Measurements from ENCODE around the gene TEKT5.

The TEKT5 gene

DNA sequence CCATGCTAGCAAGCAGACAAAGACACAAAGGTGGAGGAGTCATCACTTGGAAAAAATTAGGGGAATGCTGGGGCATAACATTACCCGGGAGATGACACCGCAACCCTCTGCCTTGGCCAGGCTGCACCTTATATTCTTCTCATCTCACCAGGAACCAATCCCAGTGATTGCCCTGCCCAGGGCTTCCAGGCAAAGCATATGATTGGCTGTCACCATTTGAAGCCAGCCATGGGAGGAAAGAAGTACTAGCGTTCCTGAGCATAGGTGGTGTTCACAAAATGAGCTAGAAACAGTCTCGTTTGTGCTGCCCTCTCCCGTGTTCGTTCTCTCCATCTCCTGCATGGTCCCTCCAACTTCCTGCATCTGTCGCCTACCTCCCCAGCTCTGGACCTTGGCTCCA lies 29.6 kb downstream of the TEKT5 start:
- ChIA-PET CTCF (interaction anchor here (0.8 kb wide), 1 partner anchor 253 kb away, joined by 3 read pairs; no protein-coding TSS in a partner anchor), POLR2A (no interaction called here)
- H3K4me3 ChIP-seq (ENCODE audit: low read depth, low read length) = no peak overlapping the region
- DNase-seq (ENCODE audit: low read depth, low spot score) = no peak
- TF ChIP-seq CTCF (IDR thresholded peaks at IDR 0.05; ENCODE audit: insufficient read depth, low read length, missing control alignments) = no peak

- ChIA-PET POLR2A (no interaction called here), CTCF (interaction anchor here (0.8 kb wide), 1 partner anchor 253 kb away, joined by 3 read pairs; no protein-coding TSS in a partner anchor)
- no peak for TF ChIP-seq CTCF (IDR thresholded peaks at IDR 0.05; ENCODE audit: insufficient read depth, low read length, missing control alignments)
- no peak overlapping the region for H3K4me3 ChIP-seq (ENCODE audit: low read depth, low read length)
- DNase-seq (ENCODE audit: low read depth, low spot score) = no peak
Measured at GRCh38 chr16:10664720-10665126, 30.0 kb downstream of the TEKT5 start.

- POLR2A ChIA-PET = no interaction called here
- CTCF ChIA-PET = no interaction called here
- DNase-seq (ENCODE audit: low read depth, low spot score) = no peak
- H3K4me3 ChIP-seq (ENCODE audit: low read depth, low read length) = no peak overlapping the region
- no peak for TF ChIP-seq CTCF (IDR thresholded peaks at IDR 0.05; ENCODE audit: insufficient read depth, low read length, missing control alignments)
Measured at GRCh38 chr16:10663744-10664143, 31.0 kb downstream of the TEKT5 start.

DNA sequence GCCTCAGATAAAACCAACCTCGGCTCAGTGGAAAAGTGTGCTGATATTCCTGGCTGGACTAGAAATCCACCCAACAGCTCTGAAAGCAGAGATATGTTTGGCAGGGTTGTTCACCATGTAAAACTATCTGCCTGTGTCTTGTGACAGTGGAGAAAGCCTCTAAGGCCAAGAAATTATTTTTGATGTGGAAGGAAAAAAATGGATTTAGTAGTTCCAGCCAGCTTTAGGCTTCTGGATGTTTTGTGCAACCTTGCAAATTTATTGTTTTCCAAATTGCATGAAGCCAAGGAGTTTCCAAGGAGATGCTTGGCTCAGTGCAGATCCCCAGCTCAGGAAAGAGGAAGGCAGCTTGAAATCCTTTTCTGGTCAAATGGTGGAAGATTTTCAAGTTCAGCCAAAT lies 31.6 kb downstream of the TEKT5 start:
- DNase-seq (ENCODE audit: low read depth, low spot score) = no peak
- no peak overlapping the region for H3K4me3 ChIP-seq (ENCODE audit: low read depth, low read length)
- POLR2A ChIA-PET = no interaction called here
- CTCF ChIA-PET = no interaction called here
- TF ChIP-seq CTCF (IDR thresholded peaks at IDR 0.05; ENCODE audit: insufficient read depth, low read length, missing control alignments) = no peak

- H3K4me3 ChIP-seq (ENCODE audit: low read depth, low read length) = no peak overlapping the region
- DNase-seq (ENCODE audit: low read depth, low spot score) = no peak
- ChIA-PET CTCF (no interaction called here), POLR2A (no interaction called here)
- no peak for TF ChIP-seq CTCF (IDR thresholded peaks at IDR 0.05; ENCODE audit: insufficient read depth, low read length, missing control alignments)
Measured at GRCh38 chr16:10662212-10662611, 32.5 kb downstream of the TEKT5 start.

GRCh38 chr16:10661737-10662136 lies 33.0 kb downstream of the TEKT5 start:
- TF ChIP-seq CTCF (IDR thresholded peaks at IDR 0.05; ENCODE audit: insufficient read depth, low read length, missing control alignments) = no peak
- H3K4me3 ChIP-seq (ENCODE audit: low read depth, low read length) = no peak overlapping the region
- POLR2A ChIA-PET = no interaction called here
- CTCF ChIA-PET = no interaction called here
- DNase-seq (ENCODE audit: low read depth, low spot score) = no peak
